HG03439 (cell line): ENCODE measurements around the gene CCDC169.
"Not testable (repeated sequence)": the region's sequence is repeated elsewhere in the genome, so short reads cannot be mapped to it uniquely, and the experiment has no call there.

Source experiments
- ATAC-seq: cut with Tn5 transposase; IDR thresholded peaks from one replicate; pipeline ENCODE4 v1.9.1; 2021; ENCODE audit warnings: mild to moderate bottlenecking, moderate library complexity; ENCODE audit not compliant: unreplicated experiment

The CCDC169 gene

DNA sequence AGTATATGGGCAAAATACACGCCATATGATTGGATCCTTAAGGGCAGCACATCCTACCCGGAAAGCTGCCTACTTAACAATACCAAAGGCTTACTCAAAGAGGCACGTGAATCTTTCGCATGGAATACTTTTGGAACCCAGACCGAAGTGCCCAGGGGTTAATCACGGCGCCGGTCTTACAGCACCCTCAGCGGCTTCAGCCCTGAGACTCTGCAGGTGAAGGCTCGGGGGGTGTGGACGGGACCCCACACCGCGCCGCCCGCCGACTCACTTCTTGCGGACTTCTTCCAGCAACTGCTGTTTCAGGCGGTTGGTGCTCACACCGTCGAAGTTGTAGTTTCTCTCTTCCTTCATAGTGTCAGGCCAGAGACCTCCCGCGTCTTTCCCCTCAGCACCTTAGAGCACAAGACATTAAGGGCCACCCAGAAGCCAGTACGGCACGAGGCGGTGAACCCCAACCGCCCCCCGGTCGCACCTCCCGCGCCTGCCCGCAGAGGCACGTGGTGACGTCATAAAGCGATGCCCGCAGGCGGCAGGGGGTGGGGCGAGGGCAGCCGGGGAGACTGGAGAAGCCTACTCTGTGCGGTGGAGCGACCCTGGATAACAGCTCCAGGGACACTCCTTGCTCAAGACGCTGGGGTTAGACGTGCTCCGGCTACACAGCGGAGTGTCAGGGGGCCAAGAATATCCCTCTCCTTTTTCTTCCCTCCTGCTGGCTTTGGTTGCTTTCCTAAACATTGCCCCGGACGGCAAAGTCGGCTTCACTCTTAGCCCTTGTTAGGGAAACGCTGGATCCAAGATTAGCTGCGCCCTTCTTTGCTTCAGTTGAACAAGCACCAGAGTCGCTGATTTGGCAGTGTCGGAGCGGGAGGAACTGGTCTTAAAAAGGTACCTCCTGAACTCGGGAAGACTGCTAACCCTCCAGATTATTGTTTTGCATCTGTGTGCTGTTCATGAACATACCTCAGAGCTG lies at the start of gene CCDC169:
Gene CCDC169 (minus strand): TSS at position 449 of the 973 bp plus-strand sequence. CDS start 95 bp downstream, at position 354.
- peak; percentile 77 for ATAC-seq

GRCh38 chr13:36346222-36347083 lies 48.8 kb upstream of the CCDC169 start, which contains the start of gene SPART:
Gene SPART, minus strand, starts transcription at chr13:36346394. Its CDS starts 10,564 bp downstream, at chr13:36335830.
- peak; percentile 94 for ATAC-seq

- peak; percentile 28 for ATAC-seq
Measured at GRCh38 chr13:36345438-36346221, 48.0 kb upstream of the CCDC169 start.

DNA sequence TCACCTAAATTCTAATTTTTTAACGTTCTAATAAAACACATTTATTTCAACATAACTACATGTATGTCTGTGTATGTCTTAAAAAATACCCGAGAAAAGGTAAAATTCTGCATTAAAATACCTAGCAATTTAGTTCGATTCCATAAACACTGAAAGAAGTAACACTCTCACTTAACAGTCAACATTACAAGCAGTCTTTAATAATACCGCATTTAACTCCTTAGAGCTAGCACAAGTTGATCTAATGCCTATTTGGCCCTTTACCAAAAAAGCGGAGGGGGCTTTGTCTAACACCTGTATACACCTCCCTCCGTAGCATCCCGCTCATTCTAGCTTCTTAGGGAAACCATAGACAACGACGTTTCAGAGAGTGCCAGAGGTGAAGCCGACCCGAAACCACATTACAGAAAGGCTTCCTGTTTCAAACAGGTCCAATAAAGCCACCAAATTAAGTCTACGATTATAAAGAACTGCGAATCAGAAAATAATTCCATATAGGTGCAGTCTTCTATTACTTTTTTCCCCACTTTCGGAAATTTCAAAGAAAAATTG lies 47.3 kb upstream of the CCDC169 start:
- ATAC-seq = no peak

GRCh38 chr13:36344173-36344572 lies 46.6 kb upstream of the CCDC169 start:
- no peak for ATAC-seq

GRCh38 chr13:36343766-36344165 lies 46.2 kb upstream of the CCDC169 start:
- ATAC-seq = no peak

DNA sequence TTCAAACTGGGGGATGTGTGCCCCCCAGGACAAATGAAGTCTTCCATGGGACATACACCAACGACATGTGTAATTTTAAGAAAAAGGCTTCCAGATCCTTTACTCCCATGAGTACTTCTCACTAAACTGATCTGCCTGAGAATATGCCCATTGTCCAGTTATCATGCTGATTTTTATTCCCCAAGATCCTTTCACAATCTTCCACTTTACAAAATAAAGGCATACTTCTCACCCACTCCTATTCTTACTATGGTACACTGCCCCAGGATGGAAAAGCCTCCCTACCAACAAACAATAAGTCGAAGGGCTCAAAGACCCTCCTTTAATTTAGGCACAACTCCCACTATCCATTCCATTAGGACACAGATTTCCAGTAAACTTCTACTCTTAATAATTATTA lies 45.1 kb upstream of the CCDC169 start:
- no peak for ATAC-seq

GRCh38 chr13:36341718-36342117 lies 44.1 kb upstream of the CCDC169 start:
- ATAC-seq = no peak

GRCh38 chr13:36339600-36340155 lies 42.1 kb upstream of the CCDC169 start:
- ATAC-seq = no peak

DNA sequence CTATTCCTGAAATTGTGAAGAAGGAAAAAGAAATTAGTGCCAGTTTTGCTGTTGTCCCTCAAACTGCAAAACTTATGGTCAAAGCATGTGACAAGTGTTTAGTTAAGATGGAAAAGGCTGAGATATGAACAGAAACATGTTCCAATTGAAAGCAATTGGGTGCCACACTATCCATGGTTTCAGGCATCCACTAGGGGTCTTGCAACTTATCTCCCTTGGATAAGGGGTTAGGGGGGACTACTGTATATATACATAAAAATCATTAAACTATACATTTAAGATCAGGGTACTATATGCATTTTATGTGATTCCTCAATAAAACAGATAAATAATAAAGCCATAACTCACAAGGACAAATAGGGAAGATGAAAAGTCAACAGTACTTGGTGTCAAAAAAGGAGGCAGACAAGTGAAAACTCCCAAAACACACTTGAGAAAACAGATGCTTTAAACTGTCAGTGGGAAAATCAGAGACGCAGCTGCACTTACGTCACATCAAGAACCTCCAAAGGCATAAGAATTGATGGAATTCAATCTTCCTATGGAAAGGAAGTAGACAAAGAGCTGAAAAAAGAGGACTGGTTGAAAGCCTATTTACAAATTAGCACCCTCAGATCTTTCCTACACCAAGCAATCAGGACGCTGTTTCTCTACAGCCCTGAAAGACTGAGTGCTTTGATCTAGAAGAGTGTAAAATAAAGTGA lies 40.5 kb upstream of the CCDC169 start:
- ATAC-seq = no peak

- ATAC-seq = no peak
Measured at GRCh38 chr13:36332986-36333385, 35.4 kb upstream of the CCDC169 start.

DNA sequence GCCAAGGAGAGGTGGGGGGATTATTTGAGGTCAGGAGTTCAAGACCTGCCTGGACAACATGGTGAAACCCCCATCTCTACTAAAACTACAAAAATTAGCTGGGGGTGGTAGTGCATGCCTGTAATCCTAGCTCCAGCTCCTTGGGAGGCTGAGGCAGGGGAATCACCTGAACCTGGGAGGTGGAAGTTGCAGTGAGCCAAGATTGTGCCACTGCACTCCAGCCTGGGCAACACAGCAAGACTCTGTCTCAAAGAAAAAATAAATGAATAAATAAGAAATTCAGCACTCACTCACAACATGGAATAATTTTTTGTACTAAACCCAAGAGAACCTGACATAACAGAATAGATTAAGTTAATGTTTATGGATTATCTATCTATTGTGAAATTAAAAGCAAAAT lies 34.6 kb upstream of the CCDC169 start:
- ATAC-seq = not testable (repeated sequence)

DNA sequence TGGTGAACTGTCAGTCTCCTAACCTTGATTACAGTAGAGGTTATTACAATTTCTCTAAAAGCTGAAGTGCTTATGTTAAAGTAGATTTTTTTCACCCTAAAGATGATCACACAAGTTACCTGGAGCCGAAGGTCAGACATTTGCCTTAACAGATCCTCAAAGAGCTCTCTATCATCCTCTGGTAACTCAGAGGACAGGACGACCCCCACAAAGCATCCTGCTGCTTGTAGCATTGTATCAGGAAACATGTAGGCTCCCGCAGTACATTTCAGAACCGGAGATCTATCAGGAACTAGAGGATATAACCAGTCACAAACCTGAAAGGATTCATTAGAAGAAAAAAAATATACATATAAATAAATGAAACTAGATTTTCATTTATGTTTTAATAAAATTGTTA lies 33.7 kb upstream of the CCDC169 start:
- no peak for ATAC-seq

GRCh38 chr13:36329361-36329760 lies 31.7 kb upstream of the CCDC169 start:
- ATAC-seq = no peak

- ATAC-seq = no peak
Measured at GRCh38 chr13:36328821-36329220, 31.2 kb upstream of the CCDC169 start.

DNA sequence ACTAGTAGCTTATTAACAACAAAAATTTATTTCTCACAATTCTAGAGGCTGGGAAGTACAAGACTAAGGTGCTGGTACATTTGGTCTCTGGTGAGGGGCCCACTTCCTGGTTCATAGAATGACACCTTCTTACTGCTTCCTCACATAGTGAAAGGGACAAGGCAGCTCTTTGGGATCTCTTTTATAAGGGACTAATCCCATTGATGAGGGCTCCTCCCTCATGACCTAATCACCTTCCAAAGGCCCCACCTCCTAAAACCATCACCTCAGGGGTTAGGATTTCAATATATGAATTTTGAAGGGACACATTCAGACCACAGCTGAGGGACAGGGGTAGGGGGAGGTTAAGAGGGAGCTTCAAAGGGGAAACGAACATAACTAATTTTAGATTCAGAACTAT lies 28.3 kb upstream of the CCDC169 start:
- no peak for ATAC-seq

- ATAC-seq = not testable (repeated sequence)
Measured at GRCh38 chr13:36324881-36325280, 27.3 kb upstream of the CCDC169 start.

- no peak for ATAC-seq
Measured at GRCh38 chr13:36323951-36324566, 26.4 kb upstream of the CCDC169 start.

DNA sequence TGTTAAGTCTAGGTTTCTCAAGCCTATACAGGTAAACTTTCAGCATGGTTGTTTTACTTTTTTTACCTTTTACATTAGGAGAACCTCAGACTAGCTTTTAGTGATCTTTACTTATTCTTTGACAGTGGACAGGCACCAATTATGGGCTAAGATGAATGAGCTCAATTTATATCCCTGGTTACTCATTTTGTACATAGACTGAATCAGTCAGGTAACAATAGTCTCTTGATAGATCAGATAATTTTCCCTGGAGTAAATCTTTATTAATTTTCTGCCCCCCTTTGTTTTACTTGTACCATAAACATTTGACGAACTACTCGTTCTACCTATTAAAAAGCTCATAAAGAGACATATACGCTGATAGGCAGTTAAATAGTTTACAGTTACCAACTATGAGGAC lies 25.8 kb upstream of the CCDC169 start:
- ATAC-seq = no peak
